GM12873 (cell line): ENCODE measurements around the gene ZFX.

ENCODE experiments used
- TF ChIP-seq, protein P1 (sequence below): IDR thresholded peaks from 2 replicates; pipeline ENCODE4 v1.5.1; 2012; ENCODE audit warnings: low read depth, mild to moderate bottlenecking, moderate library complexity, low read length, control low read depth; ENCODE audit not compliant: insufficient read depth; ENCODE audit errors: missing control alignments

The ZFX gene

DNA sequence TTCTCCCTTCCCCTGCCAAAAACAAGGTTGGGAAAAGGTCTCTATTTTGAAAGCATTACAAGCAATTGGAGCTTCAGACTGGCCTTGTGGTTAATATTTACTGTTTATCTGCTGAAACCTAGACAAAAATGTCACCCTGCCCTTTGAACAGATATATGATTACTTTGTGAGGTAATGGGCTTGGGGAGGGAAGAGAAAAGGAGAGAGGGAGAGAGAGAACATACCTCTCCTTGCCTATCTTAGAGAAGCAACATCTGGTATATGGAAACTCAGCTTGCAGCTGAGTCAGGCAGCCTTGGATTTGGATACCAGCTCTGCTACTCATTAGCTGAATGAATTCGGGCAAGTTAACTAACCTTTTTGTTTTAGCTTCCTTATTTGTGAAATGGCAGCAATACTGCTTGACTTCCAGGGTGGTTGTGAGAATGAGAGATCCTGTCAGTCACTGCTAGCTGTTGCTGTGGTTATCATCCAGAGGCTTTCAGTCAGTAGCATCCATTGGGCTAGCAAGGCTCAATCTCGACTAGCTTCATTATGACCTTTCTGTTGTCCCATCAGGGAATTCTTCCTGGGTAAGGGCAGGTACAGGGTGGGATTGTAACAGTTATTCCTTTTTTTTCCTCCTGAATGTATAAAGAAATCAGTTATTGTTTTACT is 41.1 kb downstream of the ZFX start:
- TF ChIP-seq, protein P1, sequence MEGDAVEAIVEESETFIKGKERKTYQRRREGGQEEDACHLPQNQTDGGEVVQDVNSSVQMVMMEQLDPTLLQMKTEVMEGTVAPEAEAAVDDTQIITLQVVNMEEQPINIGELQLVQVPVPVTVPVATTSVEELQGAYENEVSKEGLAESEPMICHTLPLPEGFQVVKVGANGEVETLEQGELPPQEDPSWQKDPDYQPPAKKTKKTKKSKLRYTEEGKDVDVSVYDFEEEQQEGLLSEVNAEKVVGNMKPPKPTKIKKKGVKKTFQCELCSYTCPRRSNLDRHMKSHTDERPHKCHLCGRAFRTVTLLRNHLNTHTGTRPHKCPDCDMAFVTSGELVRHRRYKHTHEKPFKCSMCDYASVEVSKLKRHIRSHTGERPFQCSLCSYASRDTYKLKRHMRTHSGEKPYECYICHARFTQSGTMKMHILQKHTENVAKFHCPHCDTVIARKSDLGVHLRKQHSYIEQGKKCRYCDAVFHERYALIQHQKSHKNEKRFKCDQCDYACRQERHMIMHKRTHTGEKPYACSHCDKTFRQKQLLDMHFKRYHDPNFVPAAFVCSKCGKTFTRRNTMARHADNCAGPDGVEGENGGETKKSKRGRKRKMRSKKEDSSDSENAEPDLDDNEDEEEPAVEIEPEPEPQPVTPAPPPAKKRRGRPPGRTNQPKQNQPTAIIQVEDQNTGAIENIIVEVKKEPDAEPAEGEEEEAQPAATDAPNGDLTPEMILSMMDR, result no peak

DNA sequence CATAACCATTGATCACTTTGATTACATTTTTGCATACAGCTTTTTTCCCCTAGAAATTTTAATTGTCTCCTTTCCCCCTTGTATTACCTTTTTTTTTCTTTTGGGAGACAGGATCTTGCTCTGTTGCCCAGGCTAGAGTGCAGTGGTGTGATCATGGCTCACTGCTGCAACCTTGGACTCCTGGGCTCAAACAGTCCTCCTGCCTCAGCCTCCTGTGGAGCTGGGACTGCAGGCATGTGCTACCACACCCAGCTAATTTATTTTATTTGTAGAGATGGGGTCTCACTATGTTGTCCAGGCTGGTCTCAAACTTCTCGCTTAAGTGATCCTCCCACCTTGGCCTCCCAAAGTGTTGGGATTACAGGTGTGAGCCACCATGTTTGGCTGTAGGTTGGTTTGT is 47.0 kb downstream of the ZFX start:
- TF ChIP-seq, protein P1, result no peak

DNA sequence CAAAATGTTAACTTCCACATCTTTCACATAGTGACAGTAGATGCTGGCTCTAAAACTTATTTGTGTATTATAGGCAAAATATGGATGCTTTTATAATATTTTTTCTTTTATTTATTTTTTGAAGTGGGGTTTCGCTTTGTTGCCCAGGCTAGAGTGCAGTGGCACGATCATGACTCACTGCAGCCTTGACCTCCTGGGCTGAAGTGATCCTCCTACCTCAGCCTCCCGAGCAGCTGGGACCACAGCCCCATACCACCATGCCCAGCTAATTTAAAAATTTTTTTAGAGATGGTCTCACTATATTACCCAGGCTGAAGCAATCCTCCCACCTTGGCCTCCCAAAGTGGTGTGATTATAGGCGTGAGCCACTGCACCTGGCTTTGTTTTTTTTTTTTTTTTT is 48.6 kb downstream of the ZFX start:
- TF ChIP-seq, protein P1, result no peak

DNA sequence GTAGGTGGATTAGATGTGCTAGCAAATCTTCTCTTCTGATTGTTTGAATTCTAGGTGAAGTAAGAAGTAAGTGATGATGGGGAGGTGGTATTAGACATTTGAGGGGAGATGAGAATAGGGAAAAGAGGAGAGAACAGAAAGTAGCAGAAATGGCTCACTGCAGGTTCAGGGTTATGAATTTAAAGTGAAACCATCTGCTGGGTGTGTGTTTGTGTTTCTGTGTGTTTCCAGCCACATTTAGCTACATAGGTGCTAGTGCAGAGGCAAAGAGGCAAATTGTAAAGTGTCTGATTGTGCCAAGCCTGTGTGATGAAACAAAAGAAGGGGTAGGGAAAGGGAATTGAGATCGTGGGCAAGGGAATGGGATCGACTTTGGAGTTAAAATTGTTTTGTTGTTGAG is 50.6 kb downstream of the ZFX start:
- TF ChIP-seq, protein P1, result no peak

DNA sequence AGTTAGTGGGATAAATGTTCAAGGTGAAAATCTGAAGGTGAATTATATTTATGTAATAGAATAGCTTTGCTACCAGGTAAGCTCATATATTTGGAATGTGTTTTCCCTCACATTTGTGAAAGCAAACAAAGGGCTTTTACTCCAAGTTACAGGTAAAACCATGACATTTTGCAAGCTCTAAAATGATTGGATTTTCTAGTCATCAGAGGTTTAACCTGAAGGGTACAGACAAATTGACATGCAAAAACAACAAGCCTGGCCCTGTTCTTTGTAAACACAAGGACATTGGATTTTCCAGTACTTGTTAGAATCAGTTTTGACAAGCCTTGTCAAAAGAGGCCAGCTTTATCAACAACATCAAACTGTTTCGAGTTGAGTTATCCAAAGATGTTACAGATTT is 51.7 kb downstream of the ZFX start:
- TF ChIP-seq, protein P1, result no peak

DNA sequence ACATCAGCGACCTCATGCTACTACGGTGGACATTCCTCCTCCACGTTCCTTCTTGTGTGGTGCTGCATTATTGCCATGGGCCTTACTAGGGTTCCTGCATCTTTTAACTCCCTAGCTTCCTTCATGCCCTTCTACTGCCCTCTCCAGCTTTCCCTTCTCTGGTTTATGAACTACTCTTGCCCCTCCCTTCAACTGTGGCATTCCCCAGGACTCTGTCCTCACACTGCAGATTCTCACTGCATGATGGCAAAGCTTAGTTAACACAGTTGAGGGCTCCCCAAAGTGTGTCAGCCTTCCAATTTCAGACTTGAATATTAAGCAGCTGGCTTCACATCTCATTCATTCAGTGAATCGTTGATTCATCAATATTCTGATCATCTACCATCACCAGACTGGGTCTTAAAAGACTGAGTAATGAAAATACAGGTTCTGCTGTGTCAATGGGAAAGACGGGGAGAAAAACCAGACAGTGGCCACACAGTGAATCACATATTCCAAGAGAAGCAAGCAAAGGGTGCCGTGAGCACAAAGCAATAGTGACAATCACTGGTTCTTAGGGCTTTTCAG is 53.0 kb downstream of the ZFX start:
- TF ChIP-seq, protein P1, result no peak

DNA sequence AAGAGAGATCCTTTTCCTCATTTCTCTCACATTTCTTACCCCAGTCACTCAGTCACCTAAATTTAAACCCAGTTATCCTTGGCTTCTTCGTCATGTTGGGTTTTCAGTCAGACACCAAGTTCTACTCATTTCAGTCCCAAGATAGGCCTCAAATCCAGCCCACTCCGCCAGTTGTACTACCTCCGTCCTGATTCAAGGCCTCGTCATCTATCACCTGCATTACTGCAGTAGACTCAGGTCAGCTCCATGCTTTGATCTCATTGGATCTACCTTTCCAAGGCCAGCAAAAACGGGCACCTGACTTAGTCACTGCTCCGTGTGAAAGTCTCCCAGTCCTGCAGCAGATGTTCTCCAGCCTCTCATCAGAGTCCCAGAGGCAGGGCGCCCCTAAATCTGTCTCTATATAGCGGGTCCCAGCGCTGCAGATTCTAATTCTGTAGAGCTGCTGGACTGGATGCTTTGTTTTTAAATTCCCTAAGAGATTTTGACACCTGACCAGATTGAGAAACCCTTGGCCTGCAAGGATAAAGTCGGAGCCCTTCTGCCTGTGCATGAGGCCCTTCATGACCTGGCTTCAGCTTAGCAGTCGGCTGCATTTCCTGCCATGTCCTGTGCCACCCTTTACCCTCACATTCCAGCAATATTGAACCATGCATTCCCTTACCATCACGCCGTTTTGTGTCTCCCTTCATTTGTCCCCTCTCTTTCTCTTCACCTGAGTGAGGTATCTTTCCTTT is 53.7 kb downstream of the ZFX start:
- TF ChIP-seq, protein P1, result no peak
